Stomach (tissue), 9 donors: Measurements from ENCODE around the gene KCNJ16. TPM values are rescaled to one million over a fixed set of nuclear protein-coding genes. Genes with fewer than 3 reads are reported as not detected.

Source experiments
- DNase-seq, 2 donors: peaks; one replicate each; pipeline versions ENCODE4 v3.0.0 to v3.0.0-alpha.2; 2013 to 2019
- H3K27ac ChIP-seq, 5 donors: fragments of 200-600 bp in 4 of 5; sonication (generic) in 4 of 5; one replicate each; pipeline ENCODE4 v1.5.1; 2013 to 2019; ENCODE audit warnings: mild to moderate bottlenecking in 1 of 5, moderate library complexity in 1 of 5
- H3K27me3 ChIP-seq, 3 donors: fragments of 200-600 bp; sonication (generic); one replicate each; pipeline ENCODE4 v1.5.1; 2017 to 2019; ENCODE audit warnings: mixed run types in 1 of 3
- H3K36me3 ChIP-seq, 4 donors: fragments of 200-600 bp; sonication (generic); 1 replicate in 3 of 4; 2 replicates in 1 of 4; pipeline ENCODE4 v1.5.1; 2016 to 2019
- H3K4me1 ChIP-seq, 4 donors: fragments of 200-600 bp; sonication (generic); one replicate each; pipeline ENCODE4 v1.5.1; 2016 to 2019
- H3K4me3 ChIP-seq, 4 donors: fragments of 200-600 bp; sonication (generic) in 3 of 4; one replicate each; pipeline ENCODE4 v1.5.1; 2016 to 2019; ENCODE audit warnings: mild to moderate bottlenecking in 1 of 4
- H3K9me3 ChIP-seq, 4 donors: fragments of 200-600 bp; sonication (generic); one replicate each; pipeline ENCODE4 v1.5.1; 2016 to 2019
- CTCF ChIP-seq, 7 experiments: fragments of 450-650 bp in 4 of 7; fragments of 200-600 bp in 3 of 7; sonication (generic) in 3 of 7; IDR thresholded peaks; one replicate each; pipeline ENCODE4 v1.5.1; 2016 to 2019; ENCODE audit warnings: antibody characterized with exemption in 7 of 7, control low read depth in 2 of 7, mild to moderate bottlenecking in 1 of 7
- EP300 ChIP-seq: sonication (generic); formaldehyde crosslinking; IDR thresholded peaks from one replicate; pipeline ENCODE4 v1.6.1; 2017; ENCODE audit warnings: antibody characterized with exemption
- POLR2A ChIP-seq, 4 donors: fragments of 450-650 bp; IDR thresholded peaks; one replicate each; pipeline ENCODE4 v1.6.1; 2016; ENCODE audit warnings: antibody characterized with exemption in 4 of 4, control low read depth in 2 of 4, mild to moderate bottlenecking in 1 of 4, moderate library complexity in 1 of 4
- POLR2AphosphoS5 ChIP-seq, 3 donors: sonication (generic); formaldehyde crosslinking; IDR thresholded peaks; one replicate each; pipeline ENCODE4 v1.6.1; 2016; ENCODE audit warnings: antibody characterized with exemption in 3 of 3
- WGBS, 5 donors: extraction: QIAGEN DNeasy Blood & Tissue Kit in 3 of 5; methylation state at CpG; one replicate each; pipeline versions ENCODE4 v1.1.5 to v1.1.7; 2013 to 2018; 5-methylcytosine and 5-hydroxymethylcytosine counted together
- intact Hi-C: fragments of 100-400 bp; cut with DNase I; formaldehyde crosslinking; loops from one replicate; pipeline ENCODE4 v1.15.1; 2023; ENCODE audit warnings: low total_unique reads
- polyA plus RNA-seq, 3 donors: library from polyadenylated mRNA; stranded (reverse); fragments of 200-250 nt; gene quantifications; one replicate each; pipeline ENCODE4 v1.2.3, GENCODE V29; 2013
- total RNA-seq, 5 donors: library from RNA; depleted of rRNA; stranded (reverse); fragments of >200 nt; gene quantifications; one replicate each; pipeline versions ENCODE4 v1.1.0 to v1.2.3, GENCODE V29; 2014 to 2016
- donor health status: healthy with polysubstance abuse.
- donor health status: Bipolar disorder and iron deficiency.
- donor health status: healthy.

Gene KCNJ16
- total and polyA plus RNA-seq, 8 donors, result 5.9 to 135 (median 12.9) TPM; not detected in 1

- no peak for TF ChIP-seq POLR2AphosphoS5 (IDR thresholded peaks at IDR 0.05)
- no peak for TF ChIP-seq EP300
- no peak for TF ChIP-seq CTCF (IDR thresholded peaks at IDR 0.05)
- no peak for TF ChIP-seq POLR2A (IDR thresholded peaks at IDR 0.05)
- no peak for DNase-seq
- Histone ChIP-seq H3K27ac (no peak overlapping the region), H3K4me1 (no peaks in the 10 kb centered on the region), H3K9me3 (no peaks in the 10 kb centered on the region), H3K4me3 (no peak overlapping the region), H3K27me3 (no peaks in the 10 kb centered on the region), H3K36me3 (no peaks in the 10 kb centered on the region)
- 41 to 78% (median 68%) methylated on average over 1 of the region's 1 CpG for WGBS, 5 donors
- intact Hi-C loops, result no loop called here
Observed at GRCh38 chr17:70161519-70161918, 86.5 kb downstream of the KCNJ16 start.

GRCh38 chr17:70165383-70165782 is 90.4 kb downstream of the KCNJ16 start:
- no peaks in the 10 kb centered on the region for H3K9me3 ChIP-seq
- 68 to 82% (median 72%) methylated on average over 2 of the region's 2 CpGs for WGBS, 5 donors
- no peak for DNase-seq
- no peak overlapping the region for H3K4me3 ChIP-seq
- H3K27ac ChIP-seq, result no peak overlapping the region
- intact Hi-C loops, result no loop called here
- peaks cover 0 to 10% (median 0%) of the 10 kb centered on the region in 3 donors for H3K27me3 ChIP-seq
- H3K4me1 ChIP-seq, result peaks cover 0 to 24% (median 16%) of the 10 kb centered on the region in 4 donors
- no peaks in the 10 kb centered on the region for H3K36me3 ChIP-seq
- TF ChIP-seq EP300 (no peak), POLR2AphosphoS5 (IDR thresholded peaks at IDR 0.05) (no peak), CTCF (IDR thresholded peaks at IDR 0.05) (no peak), POLR2A (IDR thresholded peaks at IDR 0.05) (no peak)

GRCh38 chr17:70166615-70167014 is 91.6 kb downstream of the KCNJ16 start:
- Histone ChIP-seq H3K27ac (no peak overlapping the region), H3K36me3 (no peaks in the 10 kb centered on the region), H3K9me3 (no peaks in the 10 kb centered on the region), H3K27me3 (peaks cover 0 to 20% (median 0%) of the 10 kb centered on the region in 3 donors), H3K4me1 (peaks cover 0 to 33% (median 17%) of the 10 kb centered on the region in 4 donors), H3K4me3 (no peak overlapping the region)
- intact Hi-C loops, result no loop called here
- 87 to 88% (median 87%) methylated on average over 4 of the region's 4 CpGs for WGBS, 5 donors
- no peak for DNase-seq
- TF ChIP-seq POLR2AphosphoS5 (IDR thresholded peaks at IDR 0.05) (no peak), CTCF (IDR thresholded peaks at IDR 0.05) (no peak), POLR2A (IDR thresholded peaks at IDR 0.05) (no peak), EP300 (no peak)

GRCh38 chr17:70168044-70168976 is 93.3 kb downstream of the KCNJ16 start:
- peak; percentile 71 to 90 for DNase-seq
- WGBS, 5 donors, result 1 to 3% (median 2%) methylated on average over 39 to 45 of the region's 45 CpGs
- intact Hi-C loops, result no loop called here

More at GRCh38 chr17:70168044-70168976, 93.3 kb downstream of the KCNJ16 start:
- Histone ChIP-seq H3K4me1 (peaks cover 4 to 35% (median 17%) of the 10 kb centered on the region in 4 donors), H3K27me3 (peaks cover 0 to 20% (median 0%) of the 10 kb centered on the region in 3 donors), H3K9me3 (no peaks in the 10 kb centered on the region), H3K27ac (peak overlapping the region; percentile 77 to 95 (median 87)), H3K4me3 (peak overlapping the region; percentile 51 to 77 (median 54)), H3K36me3 (no peaks in the 10 kb centered on the region)
- TF ChIP-seq POLR2A (IDR thresholded peaks at IDR 0.05) (no peak), POLR2AphosphoS5 (IDR thresholded peaks at IDR 0.05) (peak in 1 of 3 donors; percentile 5), EP300 (no peak), CTCF (IDR thresholded peaks at IDR 0.05) (peak in 5 of 7 experiments; percentile 43 to 53 (median 48))
